NOMO-1 (cell line): ENCODE data around the gene APOM.

Experiments
- DNase-seq, 2 experiments: peaks; one replicate each; lab custom pipeline; 2025; ENCODE audit not compliant: unreplicated experiment in 2 of 2; lab: John Stamatoyannopoulos, UW

The APOM gene

GRCh38 chr6:31630177-31630934 lies 25.3 kb upstream of the APOM start:
- DNase-seq, result no peak

- no peak for DNase-seq
These were observed 24.5 kb upstream of the APOM start for GRCh38 chr6:31631209-31631608.

DNA sequence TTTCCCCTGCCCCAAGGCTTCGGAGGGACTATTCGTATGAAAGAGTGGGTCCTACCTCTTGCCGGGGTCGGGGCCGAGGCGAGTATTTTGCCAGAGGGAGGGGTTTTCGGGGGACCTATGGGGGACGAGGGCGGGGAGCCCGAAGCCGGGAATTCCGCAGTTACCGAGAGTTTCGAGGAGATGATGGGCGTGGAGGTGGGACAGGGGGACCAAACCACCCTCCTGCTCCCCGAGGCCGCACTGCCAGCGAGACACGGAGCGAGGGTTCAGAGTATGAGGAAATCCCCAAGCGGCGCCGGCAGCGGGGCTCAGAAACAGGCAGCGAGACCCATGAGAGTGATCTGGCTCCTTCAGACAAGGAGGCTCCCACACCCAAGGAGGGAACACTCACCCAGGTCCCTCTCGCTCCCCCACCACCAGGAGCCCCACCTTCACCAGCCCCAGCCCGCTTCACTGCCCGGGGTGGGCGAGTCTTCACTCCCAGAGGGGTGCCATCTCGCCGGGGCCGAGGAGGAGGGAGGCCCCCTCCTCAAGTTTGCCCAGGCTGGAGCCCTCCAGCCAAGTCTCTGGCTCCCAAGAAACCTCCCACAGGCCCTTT lies 23.9 kb upstream of the APOM start:
- no peak for DNase-seq

GRCh38 chr6:31632279-31632946 lies 23.3 kb upstream of the APOM start:
- no peak for DNase-seq

- no peak for DNase-seq
These were observed 22.2 kb upstream of the APOM start for GRCh38 chr6:31633447-31633846.

- no peak for DNase-seq
These were observed 21.6 kb upstream of the APOM start for GRCh38 chr6:31634131-31634530.

DNA sequence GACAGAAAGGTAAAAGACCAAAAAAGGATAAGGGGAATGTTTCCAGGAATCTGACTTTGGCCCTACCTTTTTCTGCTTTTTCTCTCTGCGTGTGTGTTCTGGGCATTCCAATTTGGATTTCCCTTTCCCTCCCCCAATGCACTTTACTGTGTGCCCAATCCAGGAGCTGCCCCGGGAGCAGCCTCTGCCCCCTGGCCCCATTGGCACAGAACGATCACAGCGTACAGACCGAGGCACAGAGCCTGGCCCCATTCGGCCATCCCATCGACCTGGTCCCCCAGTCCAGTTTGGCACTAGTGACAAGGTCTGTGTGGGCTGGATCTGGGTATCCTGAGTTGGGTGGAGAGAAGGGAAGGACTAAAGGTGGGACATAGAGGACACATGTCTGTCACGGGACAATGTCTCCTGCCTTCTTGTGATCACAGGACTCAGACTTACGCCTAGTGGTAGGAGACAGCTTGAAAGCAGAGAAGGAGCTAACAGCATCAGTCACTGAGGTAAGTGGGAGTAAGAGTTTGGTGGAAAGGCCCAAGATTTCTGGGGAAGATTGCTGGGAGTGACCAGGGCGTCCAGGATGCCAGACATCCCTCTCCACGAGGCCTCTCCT lies 20.6 kb upstream of the APOM start:
- no peak for DNase-seq

GRCh38 chr6:31636698-31637596 lies 18.7 kb upstream of the APOM start:
- no peak for DNase-seq

DNA sequence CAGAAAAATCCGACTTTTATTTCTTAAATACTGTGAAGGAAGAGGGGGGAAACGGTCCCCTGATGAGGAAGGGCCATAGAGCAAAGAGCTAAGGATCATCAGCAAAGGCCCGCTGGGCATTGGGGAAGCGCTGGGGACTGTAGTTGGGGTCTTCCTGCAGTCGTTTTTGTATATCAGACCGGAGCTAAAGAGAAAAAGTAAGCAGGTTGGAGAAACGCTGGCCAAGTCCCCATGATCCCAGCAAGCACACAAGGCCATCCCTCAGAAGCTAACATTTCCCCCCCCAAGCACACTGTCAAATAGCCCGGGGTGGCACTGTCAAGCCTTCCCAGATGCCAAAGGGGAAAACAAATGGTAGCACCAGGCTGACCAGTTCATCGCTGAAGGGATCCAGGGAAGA lies 16.7 kb upstream of the APOM start:
- no peak for DNase-seq

DNA sequence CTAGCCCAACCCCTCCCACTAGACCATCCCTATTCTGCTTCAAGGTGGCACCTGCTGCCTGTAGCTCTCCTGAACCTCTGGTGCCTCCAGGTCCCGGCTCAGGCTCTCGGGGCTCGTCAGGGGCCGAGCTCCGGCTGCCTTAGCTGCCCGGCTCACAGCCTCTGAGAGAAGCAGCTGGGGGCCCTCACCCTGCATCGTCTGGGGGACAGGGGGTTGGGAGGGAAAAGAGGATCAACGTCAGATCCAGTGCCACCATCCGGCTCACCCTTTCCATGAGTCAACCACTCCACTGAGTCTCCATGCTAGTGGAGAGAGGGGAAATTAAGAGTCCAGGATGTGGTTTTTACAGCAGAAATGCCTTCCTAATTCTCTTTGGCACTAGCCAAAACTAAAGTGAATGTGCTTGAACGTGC lies 16.2 kb upstream of the APOM start:
- no peak for DNase-seq

- DNase-seq, result no peak
These were observed 15.1 kb upstream of the APOM start for GRCh38 chr6:31640612-31641011.

DNA sequence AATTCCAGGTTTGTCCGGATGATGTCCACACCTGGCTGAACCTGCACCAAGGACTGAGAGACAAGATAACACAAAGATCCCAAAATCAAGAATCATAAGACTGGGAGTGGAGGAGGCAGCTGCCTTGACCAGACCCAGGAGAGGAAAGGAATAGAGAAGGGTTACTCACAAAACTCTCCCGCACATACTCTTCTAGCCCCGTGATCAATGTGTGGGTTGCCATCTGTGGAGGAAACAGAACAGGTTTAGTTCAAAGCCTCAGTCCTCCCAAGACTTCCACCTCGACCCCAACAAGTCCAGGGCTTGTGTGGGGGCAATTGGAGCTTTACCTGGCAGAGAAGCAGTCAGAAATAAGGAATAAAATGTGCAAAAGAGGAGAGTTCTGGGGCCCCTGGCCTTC lies 14.3 kb upstream of the APOM start:
- no peak for DNase-seq

GRCh38 chr6:31642798-31643570 lies 12.7 kb upstream of the APOM start:
- no peak for DNase-seq

- no peak for DNase-seq
These were observed 11.8 kb upstream of the APOM start for GRCh38 chr6:31643818-31644454.

- no peak for DNase-seq
These were observed 10.4 kb upstream of the APOM start for GRCh38 chr6:31645325-31645724.

DNA sequence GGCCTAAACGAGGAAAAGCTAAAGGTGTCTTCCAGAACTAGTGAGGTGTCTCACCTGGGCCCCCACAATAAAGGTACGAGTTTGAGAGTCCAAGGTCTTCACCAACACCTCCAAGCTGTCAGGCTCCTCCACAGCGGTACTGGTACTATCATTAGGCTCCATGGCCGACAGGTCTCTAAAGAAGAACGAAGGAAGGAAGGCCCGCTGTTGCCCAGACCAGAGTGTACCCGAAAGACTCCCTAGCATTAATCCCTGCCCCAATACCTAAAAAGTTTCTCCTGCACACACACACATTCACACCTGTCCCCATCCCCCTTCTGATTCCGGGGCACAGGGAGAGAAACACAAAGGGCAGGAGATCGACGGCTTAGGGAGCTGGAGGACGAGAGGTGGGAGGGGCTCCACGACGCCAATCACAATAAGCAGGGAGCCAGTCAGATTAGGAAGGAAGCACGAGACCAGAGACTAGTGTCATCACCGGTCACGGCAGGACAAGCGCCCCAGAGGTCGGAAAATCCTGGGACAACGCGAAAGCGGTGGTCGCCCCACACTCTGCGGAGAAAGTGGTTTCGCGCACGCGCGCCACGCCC lies 4.0 kb upstream of the APOM start:
- DNase-seq, result peak; percentile 39 to 80

GRCh38 chr6:31652925-31653724 lies 2.6 kb upstream of the APOM start:
- DNase-seq, result peak; percentile 95 to 96
